Measurements from ENCODE around the gene ELF1. TPM values are rescaled to one million over a fixed set of nuclear protein-coding genes. Genes with fewer than 3 reads are reported as not detected.
"Not testable (repeated sequence)": the region's sequence is repeated elsewhere in the genome, so short reads cannot be mapped to it uniquely, and the experiment has no call there.

Gene ELF1
- total RNA-seq, 1 experiment from 2014 or later = 28.5 TPM

GRCh38 chr13:40914863-40915262 lies 104.3 kb downstream of the ELF1 start:
- H3K27ac ChIP-seq (ENCODE audit: low read length); H3K36me3 ChIP-seq (ENCODE audit: control insufficient read depth, insufficient read depth, low read length); CTCF ChIA-PET; H3K4me1 ChIP-seq (ENCODE audit: control insufficient read depth, insufficient read depth, low read length); H3K9me3 ChIP-seq (ENCODE audit: control insufficient read depth, insufficient read depth, low read depth, low read length); H3K27me3 ChIP-seq (ENCODE audit: control insufficient read depth, insufficient read depth, low read length); DNase-seq (ENCODE audit: low read depth, low spot score); in situ Hi-C loops (cut with HindIII; ENCODE audit: low pct_unique_long_range_greater_than_20kb, low sequenced_read_pairs); POLR2A ChIA-PET; H3K4me3 ChIP-seq (ENCODE audit: low read depth in 2 of 2, low read length in 2 of 2); ATAC-seq; BruUV-seq (replicated peaks); intact Hi-C loops (cut with micrococcal nuclease; ENCODE audit: unreplicated experiment): not testable (repeated sequence)

GRCh38 chr13:40911341-40911740 lies 107.8 kb downstream of the ELF1 start:
- CTCF ChIA-PET = no interaction called here
- Histone ChIP-seq H3K4me1 (ENCODE audit: control insufficient read depth, insufficient read depth, low read length) (no peaks in the 10 kb centered on the region), H3K27ac (ENCODE audit: low read length) (no peak overlapping the region), H3K27me3 (ENCODE audit: control insufficient read depth, insufficient read depth, low read length) (no peaks in the 10 kb centered on the region), H3K9me3 (ENCODE audit: control insufficient read depth, insufficient read depth, low read depth, low read length) (no peaks in the 10 kb centered on the region), H3K4me3 (ENCODE audit: low read depth in 2 of 2, low read length in 2 of 2) (no peak overlapping the region), H3K36me3 (ENCODE audit: control insufficient read depth, insufficient read depth, low read length) (no peaks in the 10 kb centered on the region)
- in situ Hi-C loops (cut with HindIII; ENCODE audit: low pct_unique_long_range_greater_than_20kb, low sequenced_read_pairs) = no loop called here
- POLR2A ChIA-PET = no interaction called here
- no peak for DNase-seq (ENCODE audit: low read depth, low spot score)
- TF ChIP-seq TCF7L2 (IDR thresholded peaks at IDR 0.05; ENCODE audit: low read depth, low read length) (no peak), POLR2AphosphoS5 (IDR thresholded peaks at IDR 0.05; ENCODE audit: low read depth, low read length) (no peak), REST (IDR thresholded peaks at IDR 0.05; ENCODE audit: insufficient read depth in 1 of 2, low read depth in 2 of 2, low read length in 1 of 2) (no peak), CTCF (IDR thresholded peaks at IDR 0.05) (no peak), SIN3A (IDR thresholded peaks at IDR 0.05; ENCODE audit: borderline replicate concordance, insufficient read depth, low read depth, low read length) (no peak)
- ATAC-seq = no peak
- no TSS peak for BruUV-seq (replicated peaks)
- intact Hi-C loops (cut with micrococcal nuclease; ENCODE audit: unreplicated experiment) = no loop called here

DNA sequence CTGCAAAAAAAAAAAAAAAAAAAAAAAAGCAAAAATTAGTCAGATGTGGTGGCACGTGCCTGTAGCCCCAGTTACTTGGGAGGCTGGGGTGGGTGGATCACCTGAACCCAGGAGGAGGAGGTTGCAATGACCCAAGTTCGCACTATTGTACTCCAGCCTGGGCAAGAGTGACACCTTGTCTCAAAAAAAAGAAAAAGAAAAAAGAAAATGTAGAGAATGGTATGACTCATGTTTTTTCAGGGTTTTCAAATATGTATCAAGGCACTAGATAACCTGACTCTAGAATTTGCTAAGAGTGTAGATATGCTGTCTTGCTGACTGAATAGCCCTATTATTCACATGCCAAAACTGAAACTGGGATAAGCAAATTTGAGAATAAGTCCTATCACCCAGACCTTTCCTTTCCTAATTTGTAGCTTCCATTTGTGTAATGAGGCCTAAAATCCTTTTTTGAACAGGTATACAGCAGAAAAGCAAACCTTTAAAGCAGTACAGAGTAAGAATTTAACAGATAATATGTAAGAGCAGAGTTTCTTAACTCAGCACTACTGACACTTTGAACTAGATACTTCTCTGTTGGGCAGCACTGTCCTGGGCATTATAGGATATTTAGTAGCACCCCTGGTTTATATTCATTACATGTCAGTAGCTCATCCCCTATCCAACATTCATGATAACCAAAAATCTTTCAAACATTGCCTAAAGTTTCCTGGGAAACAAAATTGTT lies 108.6 kb downstream of the ELF1 start:
- TF ChIP-seq SIN3A (IDR thresholded peaks at IDR 0.05; ENCODE audit: borderline replicate concordance, insufficient read depth, low read depth, low read length) (no peak), REST (IDR thresholded peaks at IDR 0.05; ENCODE audit: insufficient read depth in 1 of 2, low read depth in 2 of 2, low read length in 1 of 2) (no peak), CTCF (IDR thresholded peaks at IDR 0.05) (no peak), POLR2AphosphoS5 (IDR thresholded peaks at IDR 0.05; ENCODE audit: low read depth, low read length) (no peak), TCF7L2 (IDR thresholded peaks at IDR 0.05; ENCODE audit: low read depth, low read length) (no peak)
- intact Hi-C loops (cut with micrococcal nuclease; ENCODE audit: unreplicated experiment) = no loop called here
- DNase-seq (ENCODE audit: low read depth, low spot score) (no peak), ATAC-seq (no peak)
- H3K4me3 ChIP-seq (ENCODE audit: low read depth in 2 of 2, low read length in 2 of 2) = no peak overlapping the region
- no peaks in the 10 kb centered on the region for H3K4me1 ChIP-seq (ENCODE audit: control insufficient read depth, insufficient read depth, low read length)
- no peaks in the 10 kb centered on the region for H3K36me3 ChIP-seq (ENCODE audit: control insufficient read depth, insufficient read depth, low read length)
- in situ Hi-C loops (cut with HindIII; ENCODE audit: low pct_unique_long_range_greater_than_20kb, low sequenced_read_pairs) = no loop called here
- no peaks in the 10 kb centered on the region for H3K27me3 ChIP-seq (ENCODE audit: control insufficient read depth, insufficient read depth, low read length)
- BruUV-seq (replicated peaks) = no TSS peak
- H3K9me3 ChIP-seq (ENCODE audit: control insufficient read depth, insufficient read depth, low read depth, low read length) = no peaks in the 10 kb centered on the region
- H3K27ac ChIP-seq (ENCODE audit: low read length) = no peak overlapping the region
- ChIA-PET CTCF (no interaction called here), POLR2A (no interaction called here)

Measured in Panc1 (cell line).